Cardiac septum (tissue), 1 donor: ENCODE results near the gene PSMD2. TPM values are rescaled to one million over a fixed set of nuclear protein-coding genes. Genes with fewer than 3 reads are reported as not detected.
"Not testable (repeated sequence)": the region's sequence is repeated elsewhere in the genome, so short reads cannot be mapped to it uniquely, and the experiment has no call there.

Experiments used
- DNase-seq: peaks from one replicate; pipeline ENCODE4 v3.0.0-alpha.2; 2020; ENCODE audit warnings: low spot score
- intact Hi-C: fragments of 100-400 bp; cut with DNase I; formaldehyde crosslinking; loops from one replicate; pipeline ENCODE4 v1.14.0; 2022
- total RNA-seq: library from RNA; stranded (reverse); fragmentation: NEBNext Ultra II Directional; extraction: Animal tissue kit (Norgen Biotek cat#: 25700); gene quantifications from one replicate; pipeline ENCODE4 v1.2.1, GENCODE V29; 2021
- donor health status: DM: no; HTN: no; CAD: no.

The PSMD2 gene
- total RNA-seq, 1 donor from 2014 or later = 217 TPM

DNA sequence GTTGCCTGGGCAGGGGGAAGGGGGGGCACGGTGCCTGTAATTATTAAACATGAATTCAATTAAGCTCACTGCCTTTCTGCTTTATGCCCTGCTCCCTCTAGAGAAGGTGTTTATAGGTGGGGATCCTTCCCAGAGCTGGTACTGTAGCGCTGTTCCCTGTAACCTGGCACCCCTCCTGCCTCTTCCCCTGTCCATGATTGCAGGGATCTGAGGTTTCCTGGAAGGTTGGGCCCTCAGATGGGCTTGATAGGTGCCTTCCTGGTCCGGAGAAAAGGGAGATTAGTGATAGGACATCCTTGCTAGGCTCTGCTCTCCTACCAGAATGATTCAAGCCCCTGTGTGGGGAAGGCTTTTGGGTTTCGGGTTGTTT lies 36.2 kb downstream of the PSMD2 start:
- DNase-seq = no peak
- intact Hi-C loops = no loop called here

DNA sequence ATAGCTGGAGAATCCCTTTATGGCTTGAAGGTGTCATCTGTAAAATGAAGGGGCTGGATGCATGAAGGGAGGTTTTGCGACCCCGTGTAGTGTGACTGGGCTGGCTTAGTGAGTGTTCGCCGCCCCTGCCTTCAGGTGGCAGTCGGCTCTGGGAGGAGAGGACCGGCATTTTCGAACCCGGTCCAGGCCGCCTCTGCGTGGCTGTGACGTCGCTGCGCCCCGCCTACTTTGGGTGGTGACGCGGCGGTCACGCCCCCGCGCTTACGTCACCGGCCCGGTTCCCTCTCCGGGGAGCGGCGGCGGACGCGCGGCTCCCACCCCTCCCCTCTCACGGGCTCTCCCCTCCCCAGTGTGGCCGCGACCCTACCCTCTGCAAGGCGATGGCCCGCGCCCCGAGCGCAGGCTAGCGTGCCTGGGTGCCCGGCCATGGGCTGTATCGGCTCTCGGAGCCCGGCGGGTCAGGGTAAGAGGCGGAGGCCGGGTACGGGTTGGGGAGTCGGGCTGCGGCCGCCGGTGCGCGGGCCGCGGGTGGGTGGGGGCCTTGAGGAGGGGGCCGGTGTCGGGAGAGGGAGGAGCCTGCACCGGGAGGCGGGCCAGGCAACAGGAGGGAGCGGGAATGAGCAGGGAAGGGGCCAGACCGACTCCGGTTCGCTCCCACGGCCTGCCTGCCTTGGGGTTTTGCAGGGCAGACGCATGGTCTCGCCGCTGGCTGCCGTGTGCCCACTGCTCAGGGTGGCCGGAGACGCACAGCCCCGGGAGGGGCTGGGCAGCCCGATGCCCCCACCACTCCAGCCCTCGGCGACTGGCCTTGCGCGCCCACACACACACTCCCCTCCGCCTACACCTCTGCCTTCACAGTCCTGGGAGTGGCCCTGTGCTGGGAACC lies 36.9 kb downstream of the PSMD2 start:
- intact Hi-C loops = loop anchor here (2.0 kb wide), 2 partner anchors 21 to 27 kb away; partner anchors contain the start of gene EIF4G1

DNA sequence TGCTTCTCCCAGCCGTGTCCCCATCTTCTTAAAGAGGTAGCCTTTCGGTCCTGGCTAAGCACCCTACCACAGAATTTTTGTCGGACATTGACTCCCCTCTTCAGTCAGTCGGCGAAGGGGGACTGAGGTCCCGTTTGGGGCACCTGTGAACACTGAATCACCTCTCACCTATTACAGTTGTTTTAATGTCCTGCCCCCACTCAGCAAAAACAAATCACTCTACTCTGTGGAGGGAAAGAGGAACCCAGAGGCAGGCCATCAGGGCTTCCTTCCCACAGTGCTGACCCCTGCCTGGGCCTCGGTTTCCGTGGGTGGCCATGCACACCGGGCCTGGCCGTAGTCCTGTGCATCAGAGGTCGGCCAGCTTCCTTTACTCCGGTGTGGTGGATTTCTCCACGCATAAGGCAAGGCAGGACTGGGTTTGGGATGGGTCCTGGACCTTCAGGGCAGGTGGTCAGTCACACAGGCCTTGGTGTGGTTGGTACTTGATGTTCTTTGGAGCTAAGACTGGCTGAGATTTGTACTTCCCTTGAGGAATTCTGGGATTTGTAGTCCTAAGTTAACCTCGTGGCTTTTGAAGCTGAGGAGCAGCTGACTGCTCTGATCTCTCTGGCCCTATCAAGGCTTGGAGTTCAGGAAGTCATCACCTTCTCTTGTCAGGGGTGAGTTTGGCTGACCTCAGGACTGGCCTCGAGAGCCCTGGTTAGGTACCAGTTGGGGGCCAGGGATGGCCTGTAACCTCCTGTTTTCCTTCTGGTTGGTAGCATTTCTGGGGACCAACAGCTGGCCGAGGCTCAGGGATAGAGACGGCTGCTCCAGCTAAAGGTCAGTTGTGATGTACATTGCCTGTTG lies 37.7 kb downstream of the PSMD2 start:
- DNase-seq = no peak
- intact Hi-C loops = loop anchor here (2.0 kb wide), 2 partner anchors 22 to 26 kb away; partner anchors contain the start of gene EIF4G1

More for the DNA sequence above, 36.9 kb downstream of the PSMD2 start:
- peak; percentile 95 for DNase-seq

DNA sequence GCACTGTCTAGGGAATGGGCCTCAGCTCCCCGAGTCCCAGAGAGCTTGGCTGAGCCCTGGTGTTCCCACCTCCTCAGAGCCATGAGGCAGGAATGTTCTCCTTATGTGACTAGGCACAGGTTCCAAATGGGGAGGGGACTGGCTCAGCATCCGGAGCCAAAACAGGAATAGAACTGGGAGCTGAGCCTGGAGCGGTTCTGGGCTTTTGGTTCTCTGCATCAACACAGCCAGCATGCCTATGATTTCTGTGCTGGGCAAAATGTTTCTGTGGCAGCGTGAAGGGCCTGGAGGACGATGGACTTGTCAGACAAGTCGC lies 38.3 kb downstream of the PSMD2 start, which contains the start of gene FAM131A:
Gene FAM131A, plus strand, starts transcription at position 202 of the 316 bp plus-strand sequence. Its CDS starts 31 bp downstream, at position 233.
- intact Hi-C loops = loop anchor here (2.0 kb wide), 2 partner anchors 23 to 25 kb away; partner anchors contain the start of gene EIF4G1

DNA sequence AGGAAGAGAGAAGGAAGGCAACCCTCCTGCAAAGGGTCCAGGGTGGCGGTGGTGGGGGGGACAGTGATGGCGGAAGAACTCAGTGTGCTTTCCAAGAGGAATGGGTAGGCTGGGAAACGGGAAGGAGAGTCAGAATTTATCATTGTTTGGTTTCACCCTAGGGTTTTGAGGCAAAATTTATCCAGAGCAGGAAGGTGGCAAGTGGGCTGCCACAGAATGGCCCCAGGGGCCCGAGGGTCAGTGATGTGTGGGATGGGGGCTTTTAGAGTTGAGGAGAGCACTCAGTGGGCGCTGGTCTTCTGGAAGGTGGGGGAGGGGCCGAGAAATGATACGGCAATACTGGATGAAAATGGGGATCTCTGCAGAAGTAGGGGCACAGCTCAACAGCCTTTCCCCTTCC lies 38.9 kb downstream of the PSMD2 start:
- intact Hi-C loops = loop anchor here (1.0 to 2.0 kb wide), 3 partner anchors 23 to 40 kb away; partner anchors contain the start of gene EIF4G1
- DNase-seq = no peak

More for the DNA sequence above, 38.3 kb downstream of the PSMD2 start, which contains the start of gene FAM131A:
- DNase-seq = peak; percentile 82

DNA sequence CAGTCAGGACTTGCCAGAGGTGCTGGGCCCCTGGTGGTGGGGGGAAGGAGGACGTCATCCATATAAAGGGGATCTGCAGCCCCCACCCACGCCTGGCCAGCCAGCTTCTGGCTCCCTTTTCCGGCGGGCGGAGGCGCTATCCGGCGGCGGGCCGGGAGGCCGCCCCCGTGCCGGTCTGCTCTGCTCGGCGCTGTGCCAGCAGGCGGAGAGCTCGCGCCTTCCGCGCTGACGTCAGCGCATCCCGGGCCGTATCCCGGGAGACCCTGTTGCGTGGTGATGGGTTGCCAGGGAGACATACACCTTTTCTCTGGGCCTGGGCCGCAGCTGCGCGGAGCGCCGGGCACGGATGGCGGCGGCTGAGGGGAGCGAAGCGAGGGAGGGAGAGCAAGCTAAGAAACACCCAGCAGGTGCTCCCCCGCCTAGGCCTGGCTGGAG lies 39.5 kb downstream of the PSMD2 start:
- intact Hi-C loops = loop anchor here (1.0 kb wide), 1 partner anchor 40 kb away; no protein-coding TSS in a partner anchor
- peak; percentile 88 for DNase-seq

DNA sequence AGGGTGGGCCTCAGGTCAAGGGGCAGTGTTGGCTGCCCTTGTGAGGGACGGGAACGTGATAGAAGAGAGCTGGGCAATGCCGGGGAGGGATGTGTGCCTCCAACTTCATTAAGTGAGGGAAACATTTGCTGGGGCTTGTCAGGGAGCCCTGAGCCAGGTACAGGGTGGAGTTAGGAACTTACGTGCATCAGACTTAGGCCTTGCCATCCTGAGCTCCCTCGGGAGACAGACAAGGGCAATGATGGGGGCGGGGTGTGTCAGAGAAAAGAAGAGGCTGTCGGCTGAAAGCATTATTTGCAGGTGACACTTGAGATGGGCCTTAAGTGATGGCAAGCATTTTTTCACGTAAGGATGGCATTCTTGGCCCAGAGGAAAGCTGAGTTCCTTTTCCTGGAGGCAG lies 40.0 kb downstream of the PSMD2 start:
- DNase-seq = no peak
- intact Hi-C loops = no loop called here

DNA sequence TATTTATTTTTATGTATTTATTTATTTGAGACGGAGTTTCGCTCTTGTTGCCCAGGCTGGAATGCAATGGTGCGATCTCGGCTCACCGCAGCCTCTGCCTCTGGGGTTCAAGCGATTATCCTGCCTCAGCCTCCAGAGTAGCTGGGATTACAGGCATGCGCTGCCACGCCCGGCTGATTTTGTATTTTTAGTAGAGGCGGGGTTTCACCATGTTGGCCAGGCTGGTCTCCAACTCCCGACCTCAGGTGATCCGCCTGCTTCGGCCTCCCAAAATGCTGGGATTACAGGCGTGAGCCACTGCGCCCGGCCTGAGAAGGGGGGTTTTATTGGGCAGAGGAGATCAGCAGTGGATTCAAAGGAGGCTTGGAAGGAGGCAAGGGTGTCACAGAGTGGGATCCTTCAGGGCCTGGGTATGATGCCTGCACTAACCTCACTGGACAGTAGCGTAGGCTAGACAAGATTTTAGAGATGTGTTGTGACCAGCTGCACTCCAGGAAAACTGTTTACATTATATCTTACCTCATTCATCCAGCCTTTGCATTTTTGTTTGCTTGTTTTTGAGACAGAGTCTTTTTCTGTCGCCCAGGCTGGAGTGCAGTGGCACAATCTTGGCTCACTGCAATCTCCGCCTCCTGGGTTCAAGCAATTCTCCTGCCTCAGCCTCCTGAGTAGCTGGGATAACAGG lies 40.6 kb downstream of the PSMD2 start:
- intact Hi-C loops, DNase-seq: not testable (repeated sequence)

DNA sequence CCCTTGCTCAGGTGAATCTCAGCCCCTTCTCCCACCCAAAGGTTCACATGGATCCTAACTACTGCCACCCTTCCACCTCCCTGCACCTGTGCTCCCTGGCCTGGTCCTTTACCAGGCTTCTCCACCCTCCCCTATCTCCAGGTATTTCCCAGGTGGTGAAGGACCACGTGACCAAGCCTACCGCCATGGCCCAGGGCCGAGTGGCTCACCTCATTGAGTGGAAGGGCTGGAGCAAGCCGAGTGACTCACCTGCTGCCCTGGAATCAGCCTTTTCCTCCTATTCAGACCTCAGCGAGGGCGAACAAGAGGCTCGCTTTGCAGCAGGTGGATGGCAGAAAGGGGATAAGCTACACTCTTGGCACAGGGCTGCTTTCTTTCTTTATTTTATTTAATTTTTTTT lies 42.9 kb downstream of the PSMD2 start:
- intact Hi-C loops = no loop called here
- DNase-seq = no peak

DNA sequence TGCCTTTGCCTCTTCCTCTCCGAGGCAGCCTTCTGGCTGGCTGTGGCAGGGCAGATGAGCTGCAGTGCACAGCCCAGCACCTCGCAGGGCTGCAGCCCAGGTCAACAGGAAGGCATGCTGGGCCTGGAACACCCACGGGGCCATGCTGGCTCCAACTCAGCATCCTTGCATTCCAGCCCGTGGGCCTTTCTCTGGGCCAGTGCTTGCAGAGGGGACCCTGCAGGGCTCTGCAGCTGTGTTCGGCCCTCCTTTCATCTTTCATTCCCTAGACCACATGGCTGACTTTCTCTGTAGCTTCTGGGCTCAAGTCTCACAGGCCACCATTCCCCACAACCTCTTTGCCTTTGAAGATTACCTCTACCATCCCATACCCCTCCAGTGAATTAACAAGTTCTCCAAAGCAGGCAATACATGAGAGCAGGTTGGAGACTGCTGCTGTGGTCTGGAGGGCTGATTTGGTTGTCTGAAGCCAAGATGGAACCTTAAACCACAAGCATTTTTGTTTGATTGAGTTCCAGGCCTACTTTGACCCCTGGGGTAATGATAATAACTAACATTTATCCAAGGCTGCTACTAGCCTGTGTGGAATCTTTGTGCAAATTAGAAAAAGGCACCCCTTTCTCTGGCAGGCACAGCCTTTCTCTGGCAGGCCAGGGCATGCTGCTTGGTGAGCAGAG lies 44.3 kb downstream of the PSMD2 start:
- no peak for DNase-seq
- intact Hi-C loops = no loop called here

DNA sequence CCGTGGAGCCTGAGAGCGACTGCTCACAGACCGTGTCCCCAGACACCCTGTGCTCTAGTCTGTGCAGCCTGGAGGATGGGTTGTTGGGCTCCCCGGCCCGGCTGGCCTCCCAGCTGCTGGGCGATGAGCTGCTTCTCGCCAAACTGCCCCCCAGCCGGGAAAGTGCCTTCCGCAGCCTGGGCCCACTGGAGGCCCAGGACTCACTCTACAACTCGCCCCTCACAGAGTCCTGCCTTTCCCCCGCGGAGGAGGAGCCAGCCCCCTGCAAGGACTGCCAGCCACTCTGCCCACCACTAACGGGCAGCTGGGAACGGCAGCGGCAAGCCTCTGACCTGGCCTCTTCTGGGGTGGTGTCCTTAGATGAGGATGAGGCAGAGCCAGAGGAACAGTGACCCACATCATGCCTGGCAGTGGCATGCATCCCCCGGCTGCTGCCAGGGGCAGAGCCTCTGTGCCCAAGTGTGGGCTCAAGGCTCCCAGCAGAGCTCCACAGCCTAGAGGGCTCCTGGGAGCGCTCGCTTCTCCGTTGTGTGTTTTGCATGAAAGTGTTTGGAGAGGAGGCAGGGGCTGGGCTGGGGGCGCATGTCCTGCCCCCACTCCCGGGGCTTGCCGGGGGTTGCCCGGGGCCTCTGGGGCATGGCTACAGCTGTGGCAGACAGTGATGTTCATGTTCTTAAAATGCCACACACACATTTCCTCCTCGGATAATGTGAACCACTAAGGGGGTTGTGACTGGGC lies 45.7 kb downstream of the PSMD2 start:
- intact Hi-C loops = no loop called here
- no peak for DNase-seq

DNA sequence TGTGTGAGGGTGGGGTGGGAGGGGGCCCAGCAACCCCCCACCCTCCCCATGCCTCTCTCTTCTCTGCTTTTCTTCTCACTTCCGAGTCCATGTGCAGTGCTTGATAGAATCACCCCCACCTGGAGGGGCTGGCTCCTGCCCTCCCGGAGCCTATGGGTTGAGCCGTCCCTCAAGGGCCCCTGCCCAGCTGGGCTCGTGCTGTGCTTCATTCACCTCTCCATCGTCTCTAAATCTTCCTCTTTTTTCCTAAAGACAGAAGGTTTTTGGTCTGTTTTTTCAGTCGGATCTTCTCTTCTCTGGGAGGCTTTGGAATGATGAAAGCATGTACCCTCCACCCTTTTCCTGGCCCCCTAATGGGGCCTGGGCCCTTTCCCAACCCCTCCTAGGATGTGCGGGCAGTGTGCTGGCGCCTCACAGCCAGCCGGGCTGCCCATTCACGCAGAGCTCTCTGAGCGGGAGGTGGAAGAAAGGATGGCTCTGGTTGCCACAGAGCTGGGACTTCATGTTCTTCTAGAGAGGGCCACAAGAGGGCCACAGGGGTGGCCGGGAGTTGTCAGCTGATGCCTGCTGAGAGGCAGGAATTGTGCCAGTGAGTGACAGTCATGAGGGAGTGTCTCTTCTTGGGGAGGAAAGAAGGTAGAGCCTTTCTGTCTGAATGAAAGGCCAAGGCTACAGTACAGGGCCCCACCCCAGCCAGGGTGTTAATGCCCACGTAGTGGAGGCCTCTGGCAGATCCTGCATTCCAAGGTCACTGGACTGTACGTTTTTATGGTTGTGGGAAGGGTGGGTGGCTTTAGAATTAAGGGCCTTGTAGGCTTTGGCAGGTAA lies 46.5 kb downstream of the PSMD2 start:
- intact Hi-C loops = no loop called here
- DNase-seq = no peak

DNA sequence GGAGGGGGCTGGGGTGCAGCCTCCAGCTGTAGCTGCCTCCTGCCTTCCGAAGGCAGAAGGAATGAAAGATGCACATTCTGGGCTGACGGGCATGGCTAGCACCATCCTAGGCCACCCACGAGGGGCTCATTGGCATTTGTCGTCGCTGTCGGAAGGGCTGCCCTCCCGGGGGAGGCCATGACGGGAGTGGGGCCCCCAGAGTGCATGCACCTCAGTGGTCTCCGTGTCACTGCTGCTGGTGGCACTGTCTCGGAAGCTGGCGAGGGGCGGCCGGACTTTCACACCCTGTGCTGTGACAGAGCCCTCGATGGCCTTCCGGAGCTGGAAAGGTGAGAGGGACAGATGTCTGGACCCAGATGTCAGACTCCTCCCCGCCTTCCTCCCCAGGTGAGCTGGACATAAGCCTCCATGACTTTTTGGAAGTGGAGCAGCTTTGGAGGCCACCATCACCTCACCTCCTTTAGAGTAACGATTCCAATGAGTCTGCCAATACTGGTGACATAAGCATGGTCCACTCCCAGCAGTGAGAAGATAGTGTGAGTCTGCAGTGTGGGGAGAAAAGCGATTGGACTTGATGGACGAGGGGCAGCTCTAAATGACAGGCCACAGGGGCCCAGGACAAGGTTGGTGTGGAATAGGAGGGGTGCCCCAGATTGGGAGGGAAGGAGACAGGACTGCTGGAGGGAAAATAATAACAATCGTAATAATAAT lies 47.6 kb downstream of the PSMD2 start:
- no peak for DNase-seq
- intact Hi-C loops = no loop called here

DNA sequence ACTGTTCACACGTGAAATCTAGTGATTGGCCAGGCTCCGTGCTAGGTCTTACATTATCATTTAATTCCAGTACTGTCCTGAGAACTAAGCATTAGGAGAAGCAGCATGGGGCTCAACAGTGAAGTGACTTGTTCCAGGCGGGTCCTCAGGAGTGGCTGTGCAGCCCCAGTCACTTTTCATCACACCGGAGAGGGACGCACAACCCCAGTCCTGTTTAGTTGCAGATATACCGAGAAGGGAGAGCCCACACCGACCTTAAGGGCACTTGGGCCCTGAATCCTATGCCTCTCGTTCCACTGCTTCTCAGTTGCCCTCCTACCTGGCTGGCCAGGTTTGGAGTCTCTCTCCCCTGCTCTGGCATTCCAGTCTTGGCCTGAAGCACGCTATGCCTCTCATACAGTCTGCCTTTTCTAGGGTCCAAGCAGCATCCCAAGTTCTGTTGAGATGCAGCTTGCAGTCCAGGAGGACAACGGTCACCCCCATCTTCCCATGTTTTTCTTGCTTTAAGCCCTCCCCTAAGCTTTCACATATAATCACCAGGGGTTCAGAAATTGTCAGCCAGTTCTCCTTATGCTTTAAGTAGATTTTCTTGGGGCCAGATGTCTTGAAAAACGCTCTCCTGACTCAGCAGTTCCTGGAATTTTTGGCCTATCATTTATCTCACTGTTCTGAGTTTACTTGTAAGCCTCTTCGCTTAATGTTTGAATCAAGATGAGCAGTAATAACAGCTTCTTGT lies 48.4 kb downstream of the PSMD2 start:
- DNase-seq = no peak

DNA sequence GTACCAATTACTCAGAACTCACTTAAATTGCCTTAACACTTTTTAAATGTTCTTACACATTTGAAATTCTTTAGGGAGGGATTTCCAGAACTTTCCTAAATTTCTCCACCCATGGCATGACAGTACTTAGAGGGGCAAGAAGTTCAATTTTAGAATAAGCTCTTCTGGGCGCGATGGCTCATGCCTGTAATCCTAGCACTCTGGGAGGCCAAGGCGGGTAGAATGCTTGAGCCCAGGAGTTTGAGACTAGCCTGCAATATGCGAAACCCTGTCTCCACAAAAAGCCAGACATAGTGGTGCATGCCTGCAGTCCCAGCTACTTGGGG lies 49.0 kb downstream of the PSMD2 start:
- intact Hi-C loops = no loop called here
- no peak for DNase-seq

More for the DNA sequence above, 48.4 kb downstream of the PSMD2 start:
- intact Hi-C loops = no loop called here
